ENCODE results near the gene ANKIB1. TPM values are rescaled to one million over a fixed set of nuclear protein-coding genes. Genes with fewer than 3 reads are reported as not detected.

The ANKIB1 gene
- total RNA-seq, 4 donors from 2014 or later: 36.9 to 51.4 (median 41.4) TPM

- TF ChIP-seq, protein P1, sequence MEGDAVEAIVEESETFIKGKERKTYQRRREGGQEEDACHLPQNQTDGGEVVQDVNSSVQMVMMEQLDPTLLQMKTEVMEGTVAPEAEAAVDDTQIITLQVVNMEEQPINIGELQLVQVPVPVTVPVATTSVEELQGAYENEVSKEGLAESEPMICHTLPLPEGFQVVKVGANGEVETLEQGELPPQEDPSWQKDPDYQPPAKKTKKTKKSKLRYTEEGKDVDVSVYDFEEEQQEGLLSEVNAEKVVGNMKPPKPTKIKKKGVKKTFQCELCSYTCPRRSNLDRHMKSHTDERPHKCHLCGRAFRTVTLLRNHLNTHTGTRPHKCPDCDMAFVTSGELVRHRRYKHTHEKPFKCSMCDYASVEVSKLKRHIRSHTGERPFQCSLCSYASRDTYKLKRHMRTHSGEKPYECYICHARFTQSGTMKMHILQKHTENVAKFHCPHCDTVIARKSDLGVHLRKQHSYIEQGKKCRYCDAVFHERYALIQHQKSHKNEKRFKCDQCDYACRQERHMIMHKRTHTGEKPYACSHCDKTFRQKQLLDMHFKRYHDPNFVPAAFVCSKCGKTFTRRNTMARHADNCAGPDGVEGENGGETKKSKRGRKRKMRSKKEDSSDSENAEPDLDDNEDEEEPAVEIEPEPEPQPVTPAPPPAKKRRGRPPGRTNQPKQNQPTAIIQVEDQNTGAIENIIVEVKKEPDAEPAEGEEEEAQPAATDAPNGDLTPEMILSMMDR (IDR thresholded peaks at IDR 0.05; ENCODE audit: low read depth): no peak
Measured at GRCh38 chr7:92352009-92352408, 106.2 kb downstream of the ANKIB1 start.

DNA sequence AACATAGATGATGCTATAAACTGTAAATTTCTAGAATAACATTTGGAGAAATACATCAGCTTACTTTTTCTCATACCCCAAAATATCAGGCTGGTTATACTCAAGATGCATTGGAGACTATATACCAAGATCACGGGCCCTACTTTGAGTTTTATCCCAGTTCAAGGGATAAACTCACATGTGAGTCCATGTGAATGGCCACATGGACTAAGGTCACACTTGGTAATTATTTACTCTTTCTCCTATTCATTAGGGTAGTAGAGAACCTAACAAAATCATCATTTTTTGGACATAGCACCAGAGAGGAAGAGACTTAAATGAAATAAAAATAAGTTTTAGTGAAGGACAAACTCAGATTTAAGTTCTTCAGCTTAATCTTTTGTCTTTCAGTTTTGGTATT is 108.4 kb downstream of the ANKIB1 start:
- TF ChIP-seq, protein P1 (IDR thresholded peaks at IDR 0.05; ENCODE audit: low read depth): no peak

- TF ChIP-seq, protein P1 (IDR thresholded peaks at IDR 0.05; ENCODE audit: low read depth): no peak
Measured at GRCh38 chr7:92356406-92356805, 110.6 kb downstream of the ANKIB1 start.

DNA sequence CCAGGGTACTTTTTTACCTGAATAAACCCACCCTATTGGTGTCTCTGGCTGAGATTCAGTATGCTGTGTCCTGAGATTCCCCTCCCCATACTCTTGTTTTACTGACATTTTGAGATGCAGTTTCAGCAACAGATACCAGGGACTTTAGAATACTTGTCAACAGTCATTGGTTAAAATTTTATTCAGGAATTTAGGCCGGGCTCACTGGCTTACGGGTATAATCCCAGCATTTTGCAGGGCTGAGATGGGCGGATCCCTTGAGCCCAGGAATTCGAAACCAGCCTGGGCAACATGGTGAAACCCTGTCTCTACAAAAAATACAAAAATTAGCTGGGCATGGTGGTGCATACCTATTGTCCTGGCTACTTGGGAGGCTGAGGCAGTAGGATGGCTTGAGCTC is 111.5 kb downstream of the ANKIB1 start:
- TF ChIP-seq, protein P1 (IDR thresholded peaks at IDR 0.05; ENCODE audit: low read depth): no peak

GRCh38 chr7:92359801-92360200 is 114.0 kb downstream of the ANKIB1 start:
- TF ChIP-seq, protein P1 (IDR thresholded peaks at IDR 0.05; ENCODE audit: low read depth): no peak

DNA sequence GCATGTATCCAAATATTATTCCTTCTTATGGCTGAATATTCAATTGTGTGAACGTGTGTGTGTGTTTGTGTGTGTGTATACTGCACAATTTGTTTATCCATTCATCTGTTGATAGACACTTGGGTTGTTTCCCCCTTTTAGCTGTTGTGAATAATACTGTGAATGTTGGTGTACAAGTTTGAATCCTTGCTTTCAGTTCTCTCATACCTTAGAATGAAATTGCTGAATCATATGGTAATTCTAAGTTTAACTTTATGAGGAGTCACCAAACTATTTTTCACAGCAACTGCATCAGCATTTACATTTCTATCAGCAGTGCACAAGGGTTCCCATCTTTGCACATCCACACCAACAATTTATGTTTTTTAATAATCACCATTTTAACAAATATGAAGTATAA is 114.6 kb downstream of the ANKIB1 start:
- TF ChIP-seq, protein P1 (IDR thresholded peaks at IDR 0.05; ENCODE audit: low read depth): no peak

DNA sequence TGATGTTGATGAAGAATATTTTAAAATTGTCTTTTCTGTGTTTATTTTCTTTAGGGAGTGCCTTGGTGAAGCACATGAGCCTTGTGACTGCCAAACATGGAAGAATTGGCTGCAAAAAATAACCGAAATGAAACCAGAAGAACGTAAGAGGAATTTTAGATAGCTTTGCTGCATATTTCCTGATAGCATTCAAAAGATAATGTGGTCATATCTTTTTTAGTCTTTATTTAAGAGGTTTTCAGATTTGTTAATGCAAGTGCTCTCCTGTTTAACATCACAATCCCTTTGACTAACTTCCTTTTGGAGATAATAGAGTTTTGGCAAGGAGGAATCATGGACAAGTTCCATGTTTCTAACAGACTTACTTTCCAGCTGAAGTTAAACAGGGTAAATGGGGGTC is 116.4 kb downstream of the ANKIB1 start:
- TF ChIP-seq, protein P1 (IDR thresholded peaks at IDR 0.05; ENCODE audit: low read depth): no peak

Measured in subcutaneous adipose tissue (tissue), 4 donors.